K562 (cell line): ENCODE measurements around the gene KCNJ8. TPM values are rescaled to one million over a fixed set of nuclear protein-coding genes. Genes with fewer than 3 reads are reported as not detected.

Source experiments
- ATAC-seq: fragments of 200-7000 bp; cut with Tn5 transposase; 3 replicates; pipeline ENCODE4 v1.9.1; 2020; ENCODE audit warnings: moderate library complexity
- BruUV-seq: library from RNA; stranded (reverse); fragments of 400-500 nt; replicated peaks from 2 replicates; lab custom pipeline; 2021; lab: Mats Ljungman, UMichigan
- CTCF ChIA-PET: fragments of 300-600 bp; formaldehyde crosslinking; extraction: SDS; loops from one replicate; lab custom pipeline; 2021; ENCODE audit warnings: low intra/inter-chr PET ratio; lab: Yijun Ruan, JAX
- POLR2A ChIA-PET: fragments of 300-600, 350-650 bp; sonication (Branson Sonifier 250); formaldehyde crosslinking; extraction: SDS; loops from one replicate; lab custom pipeline; 2021; ENCODE audit warnings: antibody characterized with exemption, inconsistent platforms; lab: Yijun Ruan, JAX
- DNase-seq, 4 experiments: peaks; one replicate each; pipeline versions ENCODE4 v3.0.0 to v3.0.0-alpha.2; 2011 to 2018; ENCODE audit warnings: low spot score in 3 of 4, mixed read lengths in 3 of 4; ENCODE audit errors: extremely low read depth in 1 of 4
- FAIRE-seq: peaks from 2 replicates; lab custom pipeline; 2011; peaks lifted over from hg19 to GRCh38; lab: Jason Lieb, UNC
- H2AFZ ChIP-seq: 2 replicates; pipeline ENCODE4 v1.6.0; 2011; ENCODE audit warnings: low read depth, low read length, control low read depth, inconsistent platforms
- H3K27ac ChIP-seq: fragments of 200-600 bp; 3 replicates; pipeline ENCODE4 v1.8.0; 2011; ENCODE audit warnings: low read depth, mild to moderate bottlenecking, control low read depth, inconsistent platforms, low read length, moderate library complexity, mixed read lengths; ENCODE audit errors: extremely low read depth
- H3K27me3 ChIP-seq, 2 experiments: fragments of 300-600 bp in 1 of 2; 2 replicates in 1 of 2; 3 replicates in 1 of 2; pipeline versions ENCODE4 v1.6.0 to v1.8.0; 2011; ENCODE audit warnings: inconsistent platforms in 2 of 2, low read length in 2 of 2, mild to moderate bottlenecking in 1 of 2, mixed read lengths in 1 of 2, moderate library complexity in 1 of 2; ENCODE audit not compliant: control insufficient read depth in 2 of 2, insufficient read depth in 2 of 2
- H3K36me3 ChIP-seq: fragments of 300-600 bp; 3 replicates; pipeline ENCODE4 v1.8.0; 2011; ENCODE audit warnings: mild to moderate bottlenecking, low read length, inconsistent platforms; ENCODE audit not compliant: control insufficient read depth, insufficient read depth
- H3K4me1 ChIP-seq, 2 experiments: fragments of 200-600 bp in 1 of 2; replicated peaks in 1 of 2; 2 replicates in 1 of 2; 3 replicates in 1 of 2; pipeline versions ENCODE4 v1.5.1 to v1.8.0; 2011; ENCODE audit warnings: inconsistent platforms in 2 of 2, low read length in 2 of 2, mild to moderate bottlenecking in 1 of 2, mixed read lengths in 1 of 2, moderate library complexity in 1 of 2; ENCODE audit not compliant: control insufficient read depth in 2 of 2, insufficient read depth in 2 of 2
- H3K4me2 ChIP-seq: 2 replicates; pipeline ENCODE4 v1.6.1; 2011; ENCODE audit warnings: low read length, control low read depth, inconsistent platforms, mixed read lengths; ENCODE audit not compliant: insufficient read depth
- H3K4me3 ChIP-seq: fragments of 200-600 bp; sonication (generic), shearing (Covaris generic); 2 replicates; pipeline ENCODE4 v1.5.1; 2016; ENCODE audit warnings: control low read depth, inconsistent platforms
- H3K79me2 ChIP-seq: fragments of 200-600 bp; 3 replicates; pipeline ENCODE4 v1.8.0; 2011; ENCODE audit warnings: low read length, inconsistent platforms; ENCODE audit not compliant: control insufficient read depth, insufficient read depth
- H3K9ac ChIP-seq, 2 experiments: 2 replicates each; pipeline versions ENCODE4 v1.6.0 to v1.6.1; 2011; ENCODE audit warnings: low read depth in 2 of 2, low read length in 2 of 2, control low read depth in 1 of 2, inconsistent platforms in 1 of 2, mild to moderate bottlenecking in 1 of 2, mixed read lengths in 1 of 2; ENCODE audit not compliant: insufficient read depth in 1 of 2
- H3K9me1 ChIP-seq: one replicate; pipeline ENCODE4 v1.6.0; 2011; ENCODE audit warnings: inconsistent platforms, mild to moderate bottlenecking, low read length, moderate library complexity; ENCODE audit not compliant: control insufficient read depth, insufficient read depth
- H3K9me3 ChIP-seq: replicated peaks from 2 replicates; pipeline ENCODE4 v1.5.1; 2011; ENCODE audit warnings: low read depth, low read length, inconsistent platforms; ENCODE audit not compliant: control insufficient read depth, insufficient read depth
- H4K20me1 ChIP-seq: replicated peaks from 2 replicates; pipeline ENCODE4 v1.6.1; 2011; ENCODE audit warnings: low read length, inconsistent platforms, mixed read lengths; ENCODE audit not compliant: control insufficient read depth, insufficient read depth
- CBFA2T2 ChIP-seq: fragments of 450-650 bp; conservative IDR thresholded peaks from 2 replicates; pipeline ENCODE4 v1.6.1; 2017; ENCODE audit warnings: mild to moderate bottlenecking
- CC2D1A ChIP-seq: fragments of 450-650 bp; IDR thresholded peaks from 2 replicates; pipeline ENCODE4 v1.6.1; 2017; ENCODE audit warnings: mild to moderate bottlenecking
- CCNT2 ChIP-seq: IDR thresholded peaks from 2 replicates; pipeline ENCODE4 v1.6.1; 2011; ENCODE audit warnings: borderline replicate concordance, low read depth, mild to moderate bottlenecking, moderate library complexity, mixed read lengths, low read length; ENCODE audit not compliant: insufficient read length; ENCODE audit errors: extremely low read depth
- EP300 ChIP-seq: IDR thresholded peaks from 2 replicates; pipeline ENCODE4 v1.6.1; 2012; ENCODE audit warnings: low read length, improper control_type of control experiment
- FOXJ2 ChIP-seq: fragments of 200-800 bp; sonication (Bioruptor generic); IDR thresholded peaks from 2 replicates; pipeline ENCODE4 v1.6.1; 2016; ENCODE audit warnings: missing genetic modification characterization, missing compliant biosample characterization
- FOXM1 ChIP-seq, 2 experiments: fragments of 450-650 bp in 1 of 2; sonication (generic) in 1 of 2; formaldehyde crosslinking in 1 of 2; IDR thresholded peaks; 2 replicates each; pipeline versions ENCODE4 v1.6.1 to v1.9.0; 2017 to 2022; ENCODE audit warnings: low read depth in 2 of 2, mild to moderate bottlenecking in 2 of 2, missing genetic modification reagents in 1 of 2, moderate library complexity in 1 of 2
- KLF10 ChIP-seq: fragments of 250-450 bp; sonication (Bioruptor Pico); IDR thresholded peaks from 2 replicates; pipeline ENCODE4 v1.6.1; 2021; ENCODE audit warnings: matching md5 sums
- MEIS2 ChIP-seq: fragments of 450-650 bp; IDR thresholded peaks from 2 replicates; pipeline ENCODE4 v1.6.1; 2014; ENCODE audit warnings: mild to moderate bottlenecking; ENCODE audit not compliant: partially characterized antibody
- MTA2 ChIP-seq: fragments of 450-650 bp; IDR thresholded peaks from 2 replicates; pipeline ENCODE4 v1.6.1; 2016; ENCODE audit warnings: low read depth
- NCOR1 ChIP-seq: fragments of 450-650 bp; IDR thresholded peaks from 2 replicates; pipeline ENCODE4 v1.6.1; 2016; ENCODE audit warnings: mild to moderate bottlenecking, moderate library complexity
- PHB2 ChIP-seq: fragments of 450-650 bp; IDR thresholded peaks from 2 replicates; pipeline ENCODE4 v1.6.1; 2017; ENCODE audit warnings: low read depth
- PML ChIP-seq: IDR thresholded peaks from 2 replicates; pipeline ENCODE4 v1.6.1; 2012; ENCODE audit warnings: low read length, inconsistent platforms
- SIN3A ChIP-seq, 2 experiments: fragments of 150-350 bp in 1 of 2; IDR thresholded peaks; 2 replicates each; pipeline ENCODE4 v1.6.1; 2011 to 2016; ENCODE audit warnings: borderline replicate concordance in 2 of 2, low read depth in 2 of 2, low read length in 2 of 2, mild to moderate bottlenecking in 2 of 2, moderate library complexity in 2 of 2; ENCODE audit not compliant: control insufficient read depth in 1 of 2
- SMARCA4 ChIP-seq: fragments of 450-650 bp; IDR thresholded peaks from 2 replicates; pipeline ENCODE4 v1.6.1; 2016
- SOX6 ChIP-seq: fragments of 450-650 bp; IDR thresholded peaks from 2 replicates; pipeline ENCODE4 v1.6.1; 2014; ENCODE audit warnings: mild to moderate bottlenecking
- TAL1 ChIP-seq: fragments of 450-650 bp; IDR thresholded peaks from 2 replicates; pipeline ENCODE4 v1.6.1; 2016; ENCODE audit warnings: mild to moderate bottlenecking
- TCF3 ChIP-seq: sonication (generic); formaldehyde crosslinking; IDR thresholded peaks from 2 replicates; pipeline ENCODE4 v1.4.0; 2020; ENCODE audit warnings: mild to moderate bottlenecking, missing genetic modification reagents
- TRIM24 ChIP-seq, 2 experiments: fragments of 450-650 bp; IDR thresholded peaks; 2 replicates each; pipeline ENCODE4 v1.6.1; 2016
- ZKSCAN8 ChIP-seq: fragments of 200-800 bp; sonication (Bioruptor generic); IDR thresholded peaks from 2 replicates; pipeline ENCODE4 v1.6.1; 2016; ENCODE audit warnings: missing genetic modification characterization, missing compliant biosample characterization
- ZNF766 ChIP-seq: fragments of 200-800 bp; sonication (Bioruptor generic); conservative IDR thresholded peaks from 2 replicates; pipeline ENCODE4 v1.6.1; 2016; ENCODE audit warnings: missing genetic modification characterization, missing compliant biosample characterization
- ZNF77 ChIP-seq: fragments of 250-450 bp; sonication (Bioruptor Pico); IDR thresholded peaks from 2 replicates; pipeline ENCODE4 v1.5.0; 2020
- in situ Hi-C: fragments of 300-500 bp; cut with MboI; formaldehyde crosslinking; loops from 4 replicates; pipeline ENCODE4 v1.15.0; 2018; ENCODE audit warnings: inconsistent platforms, mixed read lengths
- intact Hi-C: fragments of 100-400 bp; cut with micrococcal nuclease; formaldehyde crosslinking; loops from 2 replicates; pipeline ENCODE4 v1.14.2; 2022
- polyA plus RNA-seq, 8 experiments: library from polyadenylated mRNA; depleted of rRNA in 4 of 8; stranded (reverse) in 5 of 8; unstranded in 3 of 8; fragments of >200 nt; fragmentation: Nextera tagmentation in 2 of 8; fragmentation: Illumina TruSeq in 1 of 8; extraction: Ambion mirVana in 2 of 8; extraction: Trizol in 1 of 8; gene quantifications; 2 replicates each; pipeline versions ENCODE4 v1.2.1 to v1.2.3, GENCODE V29; 2011 to 2014; ENCODE audit warnings: inconsistent platforms in 1 of 8, missing spikeins in 1 of 8
- total RNA-seq, 7 experiments: library from RNA; depleted of rRNA in 6 of 7; stranded (reverse); fragments of >200 nt in 6 of 7; fragmentation: Illumina TruSeq in 2 of 7; extraction: Trizol in 2 of 7; gene quantifications; 2 replicates each; pipeline versions ENCODE4 v1.2.1 to v1.2.3, GENCODE V29; 2011 to 2021; ENCODE audit warnings: low replicate concordance in 1 of 7
- TF ChIP-seq, protein P1 (sequence below): fragments of 450-650 bp; IDR thresholded peaks from 2 replicates; pipeline ENCODE4 v1.6.1; 2016; ENCODE audit warnings: mild to moderate bottlenecking
- TF ChIP-seq, protein P2 (sequence below): fragments of 250-450 bp; sonication (Bioruptor Pico); IDR thresholded peaks from 2 replicates; pipeline ENCODE4 v1.5.0; 2022; ENCODE audit warnings: mild to moderate bottlenecking

KCNJ8 gene
- total and polyA plus RNA-seq, 9 of the 15 experiments (the other 6 are each of a cell fraction or from before 2014, with no cell fraction given) = 0.28 to 3.6 (median 1.1) TPM

DNA sequence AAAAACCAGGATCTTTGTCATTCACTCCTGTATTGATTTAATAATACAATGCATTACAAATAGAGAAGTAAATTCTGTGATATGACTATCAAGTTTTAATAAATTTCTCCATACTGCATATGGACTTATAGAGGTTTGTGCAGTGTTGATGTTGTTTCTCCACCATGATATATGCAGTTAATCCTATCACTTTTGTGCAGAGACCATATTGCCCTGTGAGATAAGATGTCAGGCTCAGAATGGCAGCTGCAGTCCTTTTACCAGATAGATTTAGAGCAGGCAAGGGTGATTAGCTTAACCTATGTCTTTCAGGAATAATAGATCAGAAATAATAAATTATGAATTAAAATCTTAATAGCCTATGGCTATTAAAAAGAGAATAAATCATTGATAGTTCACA lies 38.6 kb upstream of the KCNJ8 start:
- Histone ChIP-seq H3K4me3 (no peak overlapping the region), H2AFZ (no peak overlapping the region), H3K9ac (no peak overlapping the region), H3K9me3 (no peaks in the 10 kb centered on the region), H3K4me2 (no peak overlapping the region), H4K20me1 (no peaks in the 10 kb centered on the region), H3K27ac (no peak overlapping the region), H3K36me3 (no peaks in the 10 kb centered on the region), H3K27me3 (no peaks in the 10 kb centered on the region), H3K9me1 (no peaks in the 10 kb centered on the region), H3K4me1 (no peaks in the 10 kb centered on the region), H3K79me2 (no peaks in the 10 kb centered on the region)
- no TSS peak for BruUV-seq
- peak; percentile 23 to 63 (median 41) for DNase-seq
- in situ Hi-C loops (no loop called here), intact Hi-C loops (no loop called here)
- peak; percentile 72 for ATAC-seq
- FAIRE-seq = no peak
- ChIA-PET CTCF (no interaction called here), POLR2A (no interaction called here)
- TF ChIP-seq MEIS2 (peak; percentile 77), TAL1 (peak; percentile 95), EP300 (peak; percentile 78), FOXJ2 (tag) (peak; percentile 37; the same call in 1 of the 2 replicates), SIN3A (IDR thresholded peaks at IDR 0.05; ENCODE audit: borderline replicate concordance in 2 of 2, control insufficient read depth in 1 of 2, low read depth in 2 of 2, low read length in 2 of 2) (no peak), CBFA2T2 (peak; percentile 88), PHB2 (0 out of 2 replicates have a peak, but pooled peaks have one; percentile 21), SOX6 (peak; percentile 73), TRIM24 (IDR thresholded peaks at IDR 0.05) (peak; percentile 78 to 83), MTA2 (peak; percentile 81), NCOR1 (peak; percentile 85), ZNF77 (CRISPR knock-in tag) (no peak), KLF10 (no peak), PML (peak; percentile 91), SMARCA4 (peak; percentile 73), CCNT2 (peak; percentile 46), FOXM1 (IDR thresholded peaks at IDR 0.05; ENCODE audit: low read depth) (peak; percentile 81), FOXM1 (CRISPR knock-in tag; IDR thresholded peaks at IDR 0.05; ENCODE audit: low read depth) (no peak), TCF3 (CRISPR knock-in tag) (peak; percentile 55), ZNF766 (peak; percentile 70), ZKSCAN8 (CRISPR knock-in tag) (no peak), CC2D1A (peak; percentile 46; the same call in 1 of the 2 replicates)
- TF ChIP-seq, protein P1, sequence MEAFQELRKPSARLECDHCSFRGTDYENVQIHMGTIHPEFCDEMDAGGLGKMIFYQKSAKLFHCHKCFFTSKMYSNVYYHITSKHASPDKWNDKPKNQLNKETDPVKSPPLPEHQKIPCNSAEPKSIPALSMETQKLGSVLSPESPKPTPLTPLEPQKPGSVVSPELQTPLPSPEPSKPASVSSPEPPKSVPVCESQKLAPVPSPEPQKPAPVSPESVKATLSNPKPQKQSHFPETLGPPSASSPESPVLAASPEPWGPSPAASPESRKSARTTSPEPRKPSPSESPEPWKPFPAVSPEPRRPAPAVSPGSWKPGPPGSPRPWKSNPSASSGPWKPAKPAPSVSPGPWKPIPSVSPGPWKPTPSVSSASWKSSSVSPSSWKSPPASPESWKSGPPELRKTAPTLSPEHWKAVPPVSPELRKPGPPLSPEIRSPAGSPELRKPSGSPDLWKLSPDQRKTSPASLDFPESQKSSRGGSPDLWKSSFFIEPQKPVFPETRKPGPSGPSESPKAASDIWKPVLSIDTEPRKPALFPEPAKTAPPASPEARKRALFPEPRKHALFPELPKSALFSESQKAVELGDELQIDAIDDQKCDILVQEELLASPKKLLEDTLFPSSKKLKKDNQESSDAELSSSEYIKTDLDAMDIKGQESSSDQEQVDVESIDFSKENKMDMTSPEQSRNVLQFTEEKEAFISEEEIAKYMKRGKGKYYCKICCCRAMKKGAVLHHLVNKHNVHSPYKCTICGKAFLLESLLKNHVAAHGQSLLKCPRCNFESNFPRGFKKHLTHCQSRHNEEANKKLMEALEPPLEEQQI = 0 out of 2 replicates have a peak, but pooled peaks have one; percentile 51
- TF ChIP-seq, protein P2, sequence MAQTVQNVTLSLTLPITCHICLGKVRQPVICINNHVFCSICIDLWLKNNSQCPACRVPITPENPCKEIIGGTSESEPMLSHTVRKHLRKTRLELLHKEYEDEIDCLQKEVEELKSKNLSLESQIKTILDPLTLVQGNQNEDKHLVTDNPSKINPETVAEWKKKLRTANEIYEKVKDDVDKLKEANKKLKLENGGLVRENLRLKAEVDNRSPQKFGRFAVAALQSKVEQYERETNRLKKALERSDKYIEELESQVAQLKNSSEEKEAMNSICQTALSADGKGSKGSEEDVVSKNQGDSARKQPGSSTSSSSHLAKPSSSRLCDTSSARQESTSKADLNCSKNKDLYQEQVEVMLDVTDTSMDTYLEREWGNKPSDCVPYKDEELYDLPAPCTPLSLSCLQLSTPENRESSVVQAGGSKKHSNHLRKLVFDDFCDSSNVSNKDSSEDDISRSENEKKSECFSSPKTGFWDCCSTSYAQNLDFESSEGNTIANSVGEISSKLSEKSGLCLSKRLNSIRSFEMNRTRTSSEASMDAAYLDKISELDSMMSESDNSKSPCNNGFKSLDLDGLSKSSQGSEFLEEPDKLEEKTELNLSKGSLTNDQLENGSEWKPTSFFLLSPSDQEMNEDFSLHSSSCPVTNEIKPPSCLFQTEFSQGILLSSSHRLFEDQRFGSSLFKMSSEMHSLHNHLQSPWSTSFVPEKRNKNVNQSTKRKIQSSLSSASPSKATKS (CRISPR knock-in tag) = no peak
